ENCODE measurements around the gene ARHGAP23. TPM values are rescaled to one million over a fixed set of nuclear protein-coding genes. Genes with fewer than 3 reads are reported as not detected.

Gene ARHGAP23
- 10 to 100 TPM; 11.2 to 42.1 (median 28.5) TPM for total RNA-seq
- 1 to 10 TPM in 2 of 3 donors, under 1 TPM in 1; 0.69 to 9.8 (median 3.0) TPM for polyA plus RNA-seq

GRCh38 chr17:38428112-38428642, at the start of gene ARHGAP23:
Gene ARHGAP23 (plus strand): TSS chr17:38428464. CDS start chr17:38428486, 22 bp downstream.
- H3K4me1 ChIP-seq = peaks cover 0 to 75% (median 61%) of the 10 kb centered on the region in 4 donors
- intact Hi-C loops (cut with DNase I) = loop anchor here (5.0 to 10.0 kb wide), 3 partner anchors 39 to 783 kb away; partner anchors contain the start of genes DDX52 and EPOP
- WGBS, 2 donors = 1% methylated on average over 45 to 46 of the region's 46 CpGs
- peak within 1 kb of the TSS; percentile 69 to 85 (median 82) for H3K4me3 ChIP-seq
- DNase-seq = peak; percentile 89
- no peaks in the 10 kb centered on the region for H3K36me3 ChIP-seq
- peak within 1 kb of the TSS; percentile 90 to 99 (median 96) for H3K27ac ChIP-seq
- no peaks in the 10 kb centered on the region for H3K9me3 ChIP-seq
- H3K27me3 ChIP-seq = no peaks in the 10 kb centered on the region
- peak; percentile 61 to 82 (median 74) for TF ChIP-seq POLR2AphosphoS5 (IDR thresholded peaks at IDR 0.05)
- no peak for TF ChIP-seq CTCF (IDR thresholded peaks at IDR 0.05)
- no peak for TF ChIP-seq EP300 (IDR thresholded peaks at IDR 0.05)
- peak in 1 of 2 donors; percentile 50 for TF ChIP-seq POLR2A (IDR thresholded peaks at IDR 0.05)

GRCh38 chr17:38379448-38379847, 48.8 kb upstream of the ARHGAP23 start:
- 96 to 98% methylated on average over 1 of the region's 1 CpG for WGBS, 2 donors
- Histone ChIP-seq H3K27me3 (no peaks in the 10 kb centered on the region), H3K27ac (no peak overlapping the region), H3K4me3 (no peak overlapping the region), H3K4me1 (no peaks in the 10 kb centered on the region), H3K36me3 (peaks cover 8 to 73% (median 29%) of the 10 kb centered on the region in 4 donors), H3K9me3 (no peaks in the 10 kb centered on the region)
- DNase-seq = no peak
- no peak for TF ChIP-seq POLR2A (IDR thresholded peaks at IDR 0.05)
- TF ChIP-seq EP300 (IDR thresholded peaks at IDR 0.05) = no peak
- TF ChIP-seq POLR2AphosphoS5 (IDR thresholded peaks at IDR 0.05) = no peak
- TF ChIP-seq CTCF (IDR thresholded peaks at IDR 0.05) = no peak
- intact Hi-C loops (cut with DNase I) = no loop called here

- H3K9me3 ChIP-seq = no peaks in the 10 kb centered on the region
- H3K36me3 ChIP-seq = peaks cover 19 to 57% (median 40%) of the 10 kb centered on the region in 4 donors
- DNase-seq = no peak
- H3K27ac ChIP-seq = no peak overlapping the region
- WGBS, 2 donors = 96% methylated on average over 4 of the region's 4 CpGs
- no peaks in the 10 kb centered on the region for H3K27me3 ChIP-seq
- intact Hi-C loops (cut with DNase I) = no loop called here
- no peaks in the 10 kb centered on the region for H3K4me1 ChIP-seq
- no peak overlapping the region for H3K4me3 ChIP-seq
- no peak for TF ChIP-seq EP300 (IDR thresholded peaks at IDR 0.05)
- no peak for TF ChIP-seq CTCF (IDR thresholded peaks at IDR 0.05)
- TF ChIP-seq POLR2AphosphoS5 (IDR thresholded peaks at IDR 0.05) = no peak
- TF ChIP-seq POLR2A (IDR thresholded peaks at IDR 0.05) = no peak
Measured at GRCh38 chr17:38395090-38395489, 33.2 kb upstream of the ARHGAP23 start.

- Histone ChIP-seq H3K4me1 (no peaks in the 10 kb centered on the region), H3K9me3 (no peaks in the 10 kb centered on the region), H3K27me3 (no peaks in the 10 kb centered on the region), H3K36me3 (peaks cover 32 to 79% (median 52%) of the 10 kb centered on the region in 4 donors), H3K4me3 (no peak overlapping the region), H3K27ac (no peak overlapping the region)
- no peak for DNase-seq
- TF ChIP-seq EP300 (IDR thresholded peaks at IDR 0.05) (no peak), CTCF (IDR thresholded peaks at IDR 0.05) (no peak), POLR2A (IDR thresholded peaks at IDR 0.05) (no peak), POLR2AphosphoS5 (IDR thresholded peaks at IDR 0.05) (no peak)
- WGBS, 2 donors = 90 to 97% methylated on average over 2 of the region's 2 CpGs
- intact Hi-C loops (cut with DNase I) = no loop called here
Measured at GRCh38 chr17:38397227-38397626, 31.0 kb upstream of the ARHGAP23 start.
